Right cardiac atrium (tissue), 5 donors: ENCODE measurements around the gene COP1. TPM values are rescaled to one million over a fixed set of nuclear protein-coding genes. Genes with fewer than 3 reads are reported as not detected.
"Not testable (repeated sequence)": the region's sequence is repeated elsewhere in the genome, so short reads cannot be mapped to it uniquely, and the experiment has no call there.

Source experiments
- ATAC-seq, 2 donors: fragments of 200-7000 bp; cut with Tn5 transposase; one replicate each; pipeline versions ENCODE4 v1.8.0 to v1.9.1; 2020; ENCODE audit warnings: moderate library complexity in 2 of 2, mild to moderate bottlenecking in 1 of 2
- DNase-seq, 3 donors: peaks; one replicate each; pipeline ENCODE4 v3.0.0-alpha.2; 2020
- H3K27ac ChIP-seq: one replicate; pipeline ENCODE4 v1.5.1; 2013; ENCODE audit warnings: mild to moderate bottlenecking, low read length, control low read depth, moderate library complexity
- H3K27me3 ChIP-seq: one replicate; pipeline ENCODE4 v1.6.1; 2013; ENCODE audit not compliant: control insufficient read depth, insufficient read depth
- H3K4me1 ChIP-seq: one replicate; pipeline ENCODE4 v1.6.1; 2013; ENCODE audit warnings: low read length; ENCODE audit not compliant: control insufficient read depth, insufficient read depth
- H3K4me3 ChIP-seq: one replicate; pipeline ENCODE4 v1.5.1; 2013; ENCODE audit warnings: low read length, control low read depth
- H3K9me3 ChIP-seq: one replicate; pipeline ENCODE4 v1.6.1; 2013; ENCODE audit warnings: low read length; ENCODE audit not compliant: control insufficient read depth
- WGBS: extraction: QIAGEN DNeasy Blood & Tissue Kit; methylation state at CpG from one replicate; pipeline ENCODE4 v1.1.7; 2013; 5-methylcytosine and 5-hydroxymethylcytosine counted together
- intact Hi-C, 4 donors: fragments of 100-400 bp; cut with DNase I; formaldehyde crosslinking; loops; one replicate each; pipeline versions ENCODE4 v1.11.0 to v1.14.0; 2022 to 2023
- polyA plus RNA-seq: library from polyadenylated mRNA; stranded (reverse); fragments of 200-250 nt; gene quantifications from one replicate; pipeline ENCODE4 v1.2.3, GENCODE V29; 2013
- total RNA-seq, 4 donors: library from RNA; stranded (reverse); fragmentation: NEBNext Ultra II Directional; extraction: Animal tissue kit (Norgen Biotek cat#: 25700); gene quantifications; one replicate each; pipeline ENCODE4 v1.2.1, GENCODE V29; 2021
- donor health status: healthy with polysubstance abuse.
- donor health status: DM: no; HTN: yes; CAD: no.
- donor health status: DM: no; HTN: no; CAD: no.
- donor health status: DM: no; HTN: yes; CAD: no; lungs with severe emphysema.
- donor health status: DM: yes; HTN: yes; CAD: no.

The COP1 gene
- total and polyA plus RNA-seq, 5 donors = 23.1 to 26.0 (median 23.3) TPM

- H3K27ac ChIP-seq, H3K4me3 ChIP-seq, intact Hi-C loops, DNase-seq, ATAC-seq, H3K9me3 ChIP-seq, H3K27me3 ChIP-seq, H3K4me1 ChIP-seq: not testable (repeated sequence)
- 91% methylated on average over 8 of the region's 8 CpGs for WGBS
Measured at GRCh38 chr1:175992825-175993224, 214.3 kb downstream of the COP1 start.

GRCh38 chr1:175992202-175992601 lies 214.9 kb downstream of the COP1 start:
- H3K4me1 ChIP-seq, intact Hi-C loops, H3K4me3 ChIP-seq, H3K27ac ChIP-seq, H3K9me3 ChIP-seq, ATAC-seq, H3K27me3 ChIP-seq, DNase-seq: not testable (repeated sequence)
- WGBS = 90% methylated on average over 14 of the region's 14 CpGs

GRCh38 chr1:175984813-175985212 lies 222.3 kb downstream of the COP1 start:
- DNase-seq (no peak), ATAC-seq (no peak)
- H3K4me1 ChIP-seq = no peaks in the 10 kb centered on the region
- H3K27me3 ChIP-seq = no peaks in the 10 kb centered on the region
- intact Hi-C loops = no loop called here
- no peaks in the 10 kb centered on the region for H3K9me3 ChIP-seq
- 83% methylated on average over 1 of the region's 1 CpG for WGBS
- no peak overlapping the region for H3K27ac ChIP-seq
- H3K4me3 ChIP-seq = no peak overlapping the region

GRCh38 chr1:175984057-175984812 lies 222.9 kb downstream of the COP1 start:
- H3K4me3 ChIP-seq = no peak overlapping the region
- no peak overlapping the region for H3K27ac ChIP-seq
- peak in 1 of 3 donors; percentile 25 for DNase-seq
- no peaks in the 10 kb centered on the region for H3K9me3 ChIP-seq
- H3K27me3 ChIP-seq = no peaks in the 10 kb centered on the region
- intact Hi-C loops = no loop called here
- 98% methylated on average over 12 of the region's 12 CpGs for WGBS
- ATAC-seq = no peak
- no peaks in the 10 kb centered on the region for H3K4me1 ChIP-seq

- DNase-seq, H3K27me3 ChIP-seq, intact Hi-C loops, H3K9me3 ChIP-seq, H3K4me3 ChIP-seq, H3K27ac ChIP-seq, H3K4me1 ChIP-seq, ATAC-seq: not testable (repeated sequence)
- WGBS = 97% methylated on average over 2 of the region's 2 CpGs
Measured at GRCh38 chr1:175983363-175983762, 223.7 kb downstream of the COP1 start.

GRCh38 chr1:175981128-175981527 lies 226.0 kb downstream of the COP1 start:
- intact Hi-C loops = no loop called here
- no peak overlapping the region for H3K4me3 ChIP-seq
- H3K27ac ChIP-seq = no peak overlapping the region
- ATAC-seq (no peak), DNase-seq (no peak)
- H3K4me1 ChIP-seq = no peaks in the 10 kb centered on the region
- no peaks in the 10 kb centered on the region for H3K9me3 ChIP-seq
- H3K27me3 ChIP-seq = no peaks in the 10 kb centered on the region

- WGBS = 97% methylated on average over 1 of the region's 1 CpG
- Histone ChIP-seq H3K4me3 (no peak overlapping the region), H3K27me3 (no peaks in the 10 kb centered on the region), H3K9me3 (no peaks in the 10 kb centered on the region), H3K27ac (no peak overlapping the region), H3K4me1 (no peaks in the 10 kb centered on the region)
- intact Hi-C loops = no loop called here
- ATAC-seq (no peak), DNase-seq (no peak)
Measured at GRCh38 chr1:175978926-175979325, 228.2 kb downstream of the COP1 start.

- H3K9me3 ChIP-seq = no peaks in the 10 kb centered on the region
- no peak for DNase-seq
- 96% methylated on average over 1 of the region's 1 CpG for WGBS
- intact Hi-C loops = no loop called here
- H3K27me3 ChIP-seq = no peaks in the 10 kb centered on the region
- no peak for ATAC-seq
- H3K4me1 ChIP-seq = no peaks in the 10 kb centered on the region
- no peak overlapping the region for H3K27ac ChIP-seq
- no peak overlapping the region for H3K4me3 ChIP-seq
Measured at GRCh38 chr1:175978476-175978875, 228.6 kb downstream of the COP1 start.

GRCh38 chr1:175976865-175977642 lies 230.0 kb downstream of the COP1 start:
- H3K4me3 ChIP-seq = no peak overlapping the region
- 50% methylated on average over 1 of the region's 1 CpG for WGBS
- intact Hi-C loops = no loop called here
- no peak for ATAC-seq
- DNase-seq = no peak
- H3K9me3 ChIP-seq = no peaks in the 10 kb centered on the region
- no peaks in the 10 kb centered on the region for H3K4me1 ChIP-seq
- H3K27ac ChIP-seq = no peak overlapping the region
- no peaks in the 10 kb centered on the region for H3K27me3 ChIP-seq

- H3K9me3 ChIP-seq = no peaks in the 10 kb centered on the region
- intact Hi-C loops = no loop called here
- no peaks in the 10 kb centered on the region for H3K4me1 ChIP-seq
- ATAC-seq = no peak
- DNase-seq = no peak
- no peaks in the 10 kb centered on the region for H3K27me3 ChIP-seq
- no peak overlapping the region for H3K27ac ChIP-seq
- no peak overlapping the region for H3K4me3 ChIP-seq
Measured at GRCh38 chr1:175969231-175969630, 237.9 kb downstream of the COP1 start.

GRCh38 chr1:175968486-175969172 lies 238.5 kb downstream of the COP1 start:
- intact Hi-C loops = no loop called here
- ATAC-seq (no peak), DNase-seq (no peak)
- Histone ChIP-seq H3K27ac (no peak overlapping the region), H3K4me1 (no peaks in the 10 kb centered on the region), H3K27me3 (no peaks in the 10 kb centered on the region), H3K9me3 (no peaks in the 10 kb centered on the region), H3K4me3 (no peak overlapping the region)
- WGBS = 80% methylated on average over 3 of the region's 3 CpGs
